Stimulated activated CD4-positive, alpha-beta T cell treated with anti-CD3 and anti-CD28 coated beads, Interleukin-4, amount 100 ng/mL, for 1 hour (primary cell): ENCODE measurements around the gene MBP.

Experiments used
- DNase-seq: peaks from one replicate; pipeline ENCODE4 v3.0.0-alpha.2; 2020

Gene MBP

DNA sequence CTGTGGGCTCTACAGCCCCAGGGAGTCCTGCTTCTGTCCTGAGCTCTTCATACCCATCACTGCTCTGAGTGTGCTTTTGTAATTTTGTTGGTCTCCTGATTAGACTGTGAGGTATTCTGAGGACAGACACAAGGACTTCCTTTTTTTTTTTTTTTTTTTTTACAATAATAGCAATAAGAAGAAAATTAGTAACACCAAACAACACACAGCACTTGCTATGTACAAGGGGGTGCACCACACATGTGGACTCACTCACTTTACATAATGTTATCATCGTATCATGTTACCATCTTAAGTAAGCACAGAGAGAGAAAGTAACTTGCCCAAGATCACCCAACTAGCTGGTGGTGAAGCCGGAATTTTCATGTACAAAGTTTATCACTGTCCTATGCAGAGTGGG lies 34.6 kb downstream of the MBP start:
- DNase-seq: no peak

DNA sequence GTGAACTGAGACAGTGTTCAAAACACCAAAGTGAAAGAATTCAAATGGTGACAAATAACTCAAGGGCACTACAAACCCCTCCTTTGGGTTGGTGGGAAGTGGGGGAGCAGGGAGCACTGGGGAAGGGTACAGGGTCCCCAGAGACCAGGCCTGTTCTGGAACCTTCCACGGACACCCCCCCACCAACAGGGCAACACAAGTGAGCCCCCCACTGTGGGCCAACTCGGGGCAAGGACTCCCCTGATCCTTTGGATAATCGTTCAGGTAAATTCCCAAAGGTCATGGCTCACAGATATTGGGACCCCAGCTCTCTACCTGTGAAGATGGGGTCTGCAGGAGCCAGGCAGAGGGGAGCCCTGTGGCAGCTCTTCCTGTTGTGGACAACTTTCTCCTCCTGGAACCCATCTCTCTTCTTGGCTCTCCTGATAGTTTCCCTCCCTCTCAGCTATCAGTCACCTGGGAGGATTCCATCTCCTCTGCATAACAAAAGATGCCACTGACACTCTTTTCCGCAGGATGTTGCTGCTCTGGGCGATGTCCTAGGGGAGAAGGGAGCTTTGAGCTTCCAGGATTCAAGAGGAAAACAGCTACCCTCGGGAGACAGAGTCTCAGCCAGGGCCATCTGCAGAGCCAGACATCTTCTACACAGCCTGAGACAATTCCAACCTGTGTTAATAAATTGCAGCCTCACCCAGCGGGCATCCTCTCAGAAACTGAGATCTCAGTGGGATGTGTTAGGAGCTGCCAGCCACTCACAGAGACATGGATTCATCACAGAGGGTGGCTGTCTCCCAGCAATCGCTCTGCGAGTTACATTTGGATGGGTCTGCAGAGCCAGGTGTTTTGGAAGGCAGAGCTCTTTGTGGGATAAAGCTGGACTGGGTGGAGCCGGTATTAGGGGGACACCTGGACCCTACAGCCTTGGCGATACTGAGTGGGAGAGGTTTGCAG lies 35.4 kb downstream of the MBP start:
- no peak for DNase-seq

DNA sequence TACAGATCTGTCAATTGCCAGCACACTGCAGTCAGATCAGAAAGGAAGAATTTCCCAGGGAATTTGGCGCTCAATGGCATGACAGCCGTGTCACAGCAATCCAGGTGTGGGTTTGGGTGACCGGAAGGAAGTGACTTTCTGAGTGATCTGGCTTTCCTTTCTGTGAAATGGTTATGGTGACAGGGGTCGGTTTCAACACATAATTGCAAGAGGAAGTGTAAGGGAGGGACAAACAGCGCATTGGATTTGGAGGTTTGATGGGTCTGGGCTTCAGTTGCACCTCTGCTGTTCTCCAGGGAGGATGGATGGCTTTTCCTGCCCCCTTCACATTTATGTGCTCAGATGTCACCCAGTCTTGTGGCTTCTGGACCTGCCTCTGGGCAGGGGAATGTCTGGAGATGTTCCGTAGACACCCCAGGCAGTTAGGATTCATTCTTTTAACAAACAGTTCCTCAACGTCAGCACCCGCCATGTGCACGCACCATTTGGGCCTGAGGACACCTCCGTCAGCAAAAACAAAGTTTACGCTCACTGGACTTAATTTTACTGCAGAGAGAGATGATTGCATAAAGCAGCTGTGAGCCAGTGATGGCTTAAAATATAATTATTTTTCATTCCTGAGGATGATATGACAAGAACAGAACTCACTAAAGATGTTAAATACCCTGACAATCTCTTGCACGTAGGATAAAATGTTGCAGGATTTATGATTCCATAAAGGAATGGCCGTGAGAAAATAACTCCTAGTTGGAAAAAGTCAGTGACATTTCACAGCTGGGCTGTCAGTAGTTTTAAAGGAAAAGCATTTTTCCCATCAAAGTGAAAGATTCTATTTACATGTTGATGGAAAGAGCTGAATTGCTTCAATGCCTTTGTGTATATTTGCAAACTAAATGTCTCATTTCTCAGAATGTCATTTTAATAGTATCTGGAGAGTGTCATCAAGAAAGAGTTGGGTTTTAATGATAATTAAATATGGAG lies 36.9 kb downstream of the MBP start:
- DNase-seq: no peak

DNA sequence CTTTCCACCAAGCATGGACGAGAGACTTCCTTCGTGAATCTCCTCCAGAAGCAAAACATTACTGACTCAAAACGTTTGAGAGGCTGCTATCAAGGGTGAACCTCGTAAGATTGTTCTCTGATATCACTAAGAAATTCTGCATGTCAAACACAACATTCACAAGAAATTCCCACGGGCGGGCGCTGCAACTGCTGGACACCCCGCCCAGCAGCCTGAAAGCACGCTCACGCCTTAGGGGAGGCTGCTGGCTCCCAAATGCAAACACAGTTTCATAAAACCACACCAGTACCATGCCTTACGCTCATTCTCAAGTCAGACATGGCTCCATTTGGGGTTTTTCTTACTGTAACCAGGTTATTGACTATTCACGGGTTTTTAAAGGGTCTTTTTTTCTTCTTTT lies 39.0 kb downstream of the MBP start:
- DNase-seq: no peak

DNA sequence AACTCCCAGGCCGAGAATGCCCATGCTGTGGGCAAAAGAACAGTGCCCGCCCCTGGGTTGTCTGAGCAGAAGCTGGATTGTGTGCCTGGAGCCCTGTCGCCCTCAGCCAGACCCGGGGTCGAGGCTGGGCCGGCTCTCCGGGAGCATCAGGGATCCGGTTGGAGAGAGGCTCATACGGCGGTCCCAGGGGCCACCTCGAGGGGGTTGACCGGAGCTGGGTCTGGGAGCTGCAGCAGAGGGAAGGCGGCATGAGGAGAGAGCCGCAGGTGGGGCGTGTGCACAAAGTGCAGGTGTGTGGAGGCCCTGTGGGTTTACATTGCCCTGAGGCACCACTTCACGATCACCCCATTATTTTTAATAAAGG lies 39.5 kb downstream of the MBP start:
- no peak for DNase-seq

DNA sequence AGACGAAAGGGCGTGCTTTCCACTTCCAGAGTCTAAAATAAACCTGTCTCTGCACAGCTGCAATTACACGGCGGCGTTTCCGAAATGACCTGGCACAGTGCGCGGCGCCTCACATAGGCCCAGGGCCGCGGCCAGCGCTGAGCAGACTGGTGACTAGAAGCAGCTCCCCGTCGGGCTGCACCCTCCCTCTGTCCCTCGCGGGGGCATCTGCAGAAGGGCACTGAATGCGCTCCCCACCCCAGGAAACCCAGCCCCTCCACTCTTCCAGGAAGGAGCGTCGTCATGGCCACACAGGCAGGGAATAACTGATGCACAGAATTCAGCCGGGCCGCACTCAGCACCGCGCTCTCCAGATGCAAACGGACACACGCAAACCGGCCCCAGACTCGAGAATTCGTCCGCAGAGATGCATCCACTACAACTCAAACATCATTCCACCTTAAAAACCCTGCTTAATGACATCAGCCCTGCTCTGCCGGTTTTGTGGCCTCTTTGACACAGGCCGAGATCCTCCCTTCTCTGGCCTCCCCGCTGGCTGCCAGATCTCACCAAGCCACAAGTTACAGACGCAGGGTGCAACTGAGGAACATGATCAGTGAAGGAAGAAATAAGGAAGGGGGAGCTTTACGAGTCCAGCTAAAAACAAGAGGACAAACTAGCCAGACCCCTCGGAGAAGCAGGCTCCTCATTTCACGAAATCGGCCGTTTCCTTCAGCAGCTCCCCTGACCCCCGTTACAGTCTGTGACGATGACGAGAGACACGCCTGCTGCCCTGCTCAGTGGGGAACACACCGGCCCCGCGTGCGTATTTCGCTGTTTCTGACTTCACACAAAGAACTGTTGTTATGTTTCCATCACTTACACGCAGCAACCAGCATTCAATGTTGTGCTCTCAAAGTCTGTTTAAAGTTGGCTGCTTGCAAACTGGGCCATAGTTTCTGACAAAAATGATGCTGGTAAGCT lies 40.2 kb downstream of the MBP start:
- DNase-seq: no peak

DNA sequence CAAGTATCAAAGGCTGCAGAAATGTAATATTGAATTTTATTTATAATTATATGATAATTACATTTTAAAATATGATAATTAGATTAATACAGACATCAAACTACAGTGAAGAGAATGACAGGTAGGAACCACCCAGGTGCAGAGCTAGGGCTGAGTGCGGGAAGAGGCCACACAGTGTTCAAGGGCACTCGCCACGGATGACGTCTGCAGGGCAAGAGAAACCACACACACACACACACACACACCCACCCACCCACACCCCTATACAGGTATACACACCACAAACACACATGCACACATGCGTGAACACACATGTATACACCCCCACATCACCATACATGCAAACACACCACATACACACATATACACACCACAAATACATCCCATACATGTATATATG lies 41.2 kb downstream of the MBP start:
- no peak for DNase-seq

DNA sequence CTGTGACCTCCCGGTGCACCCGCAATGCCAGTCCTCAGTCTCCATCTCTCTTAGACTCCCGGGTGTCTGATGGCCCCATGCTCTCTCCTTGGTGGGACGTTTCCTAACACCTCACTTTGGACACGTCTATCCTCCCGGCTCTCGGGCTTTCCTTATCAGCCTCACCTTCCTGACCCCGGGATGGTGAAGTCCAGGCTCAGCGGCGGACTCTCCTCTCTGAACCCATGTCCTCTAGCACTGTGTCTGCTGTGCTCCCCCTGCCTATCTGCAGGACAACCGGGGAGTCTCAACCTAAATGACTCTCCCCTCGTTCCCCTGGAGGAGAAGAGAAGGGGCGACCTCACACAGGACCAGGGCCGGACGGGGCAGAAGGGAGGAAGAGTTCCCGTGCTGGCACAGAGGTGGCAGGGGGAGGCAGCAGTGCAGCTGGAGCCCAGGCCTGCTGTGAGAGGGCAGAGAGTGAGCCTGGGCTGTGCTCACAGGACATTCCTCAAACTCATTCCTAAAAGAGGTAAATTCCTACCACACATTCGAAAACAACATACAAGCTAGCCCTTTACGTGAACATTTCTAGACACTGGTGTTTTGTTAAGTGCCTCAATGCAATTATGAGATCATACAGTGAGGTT lies 41.9 kb downstream of the MBP start:
- no peak for DNase-seq

DNA sequence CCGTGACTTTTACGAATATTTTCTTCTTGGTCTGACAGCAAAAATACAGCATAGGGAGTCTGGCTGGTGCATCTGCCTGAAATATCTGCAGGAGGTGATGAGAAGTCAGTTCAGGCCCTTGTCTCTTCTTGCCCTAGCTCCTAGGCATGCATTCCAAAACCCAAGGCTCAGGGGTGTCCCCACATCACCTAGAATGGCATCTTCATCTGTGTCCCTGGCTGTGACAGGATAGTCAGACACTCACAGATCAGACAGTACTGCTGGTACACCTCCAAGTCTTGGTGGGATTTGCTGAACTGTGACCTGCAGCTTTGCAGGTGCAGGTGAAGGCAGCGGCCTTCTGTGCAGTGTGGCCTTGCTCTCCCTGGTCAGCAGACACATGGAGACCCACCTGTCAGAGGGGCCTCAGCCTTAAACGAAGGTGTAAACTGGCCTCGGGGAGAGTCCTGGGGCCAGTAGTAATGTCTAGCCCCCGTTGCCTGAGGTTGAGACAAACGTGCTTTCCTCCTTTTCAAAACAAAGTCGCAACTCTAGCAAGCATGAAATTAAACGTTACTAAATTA lies 42.8 kb downstream of the MBP start:
- no peak for DNase-seq

DNA sequence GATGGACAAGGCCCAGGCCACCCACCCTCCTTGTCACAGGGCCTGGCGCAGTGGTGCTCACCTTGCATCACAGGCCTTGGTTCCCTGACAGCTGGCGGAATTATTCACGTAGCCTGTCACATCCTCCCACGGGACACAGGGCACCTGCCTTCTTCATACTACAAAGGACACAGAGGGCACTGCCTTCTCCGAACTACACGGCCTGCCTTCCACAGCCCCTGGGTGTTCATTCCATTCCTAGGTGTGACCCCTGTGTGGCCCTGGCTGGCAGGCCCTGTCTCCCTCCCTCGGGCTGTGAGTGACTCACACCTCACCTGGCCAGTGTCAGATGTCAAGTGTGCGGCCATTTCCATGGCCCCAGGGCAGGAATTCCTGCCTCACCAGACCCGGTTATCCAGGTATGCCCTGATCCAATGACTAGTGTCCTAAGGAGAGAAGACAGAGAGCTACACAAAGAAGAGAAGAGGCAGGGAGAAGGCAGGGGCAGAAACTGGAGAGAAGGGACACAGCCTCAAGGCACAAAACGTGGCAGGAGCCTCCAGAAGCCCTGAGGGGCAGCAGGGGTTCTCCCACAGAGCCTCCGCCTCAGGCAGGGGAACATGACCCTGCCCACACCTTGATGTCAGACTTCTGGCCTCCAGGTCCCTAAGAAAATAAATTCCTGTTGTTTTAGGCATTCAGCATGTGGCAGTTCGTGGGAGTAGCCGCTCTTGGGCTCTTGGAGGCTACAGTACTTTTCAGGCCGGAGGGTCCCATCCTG lies 43.4 kb downstream of the MBP start:
- no peak for DNase-seq

DNA sequence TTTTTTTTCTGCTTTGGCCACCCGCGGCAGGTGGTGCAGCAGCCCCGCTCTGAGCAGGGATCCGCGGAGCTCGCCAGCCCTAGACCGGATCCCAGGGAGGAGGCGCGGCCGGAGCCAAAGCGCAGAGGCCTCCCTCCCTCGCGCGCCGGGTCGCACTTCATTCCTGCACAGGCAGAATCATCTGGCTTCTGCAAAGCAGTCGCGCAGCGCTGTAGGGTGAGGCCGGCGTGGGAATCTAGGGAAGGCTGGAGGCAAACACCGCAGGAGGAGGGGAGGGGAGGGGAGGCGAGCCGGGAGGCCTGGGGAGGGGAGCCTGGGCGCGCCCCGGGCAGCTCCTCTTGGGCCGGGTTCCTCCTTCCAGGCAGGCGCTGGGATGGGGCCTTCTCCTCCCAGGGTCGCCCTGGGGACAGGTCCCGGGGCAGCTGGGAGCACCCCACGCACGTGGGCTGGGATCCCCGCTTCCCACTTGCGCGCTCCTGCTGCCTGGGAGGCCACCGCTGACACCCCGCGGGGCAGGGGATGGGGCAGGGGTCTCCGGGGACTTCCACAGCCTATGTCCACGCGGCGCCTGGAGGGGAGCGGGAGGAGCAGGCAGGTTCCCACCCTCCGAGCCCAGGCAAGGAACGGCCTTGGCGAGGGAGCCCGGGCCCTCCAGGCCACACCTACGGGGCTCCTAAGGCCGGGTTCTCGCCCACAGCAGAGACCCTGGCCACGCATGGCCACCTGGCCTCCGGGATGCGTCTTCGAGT lies 45.0 kb downstream of the MBP start:
- no peak for DNase-seq

DNA sequence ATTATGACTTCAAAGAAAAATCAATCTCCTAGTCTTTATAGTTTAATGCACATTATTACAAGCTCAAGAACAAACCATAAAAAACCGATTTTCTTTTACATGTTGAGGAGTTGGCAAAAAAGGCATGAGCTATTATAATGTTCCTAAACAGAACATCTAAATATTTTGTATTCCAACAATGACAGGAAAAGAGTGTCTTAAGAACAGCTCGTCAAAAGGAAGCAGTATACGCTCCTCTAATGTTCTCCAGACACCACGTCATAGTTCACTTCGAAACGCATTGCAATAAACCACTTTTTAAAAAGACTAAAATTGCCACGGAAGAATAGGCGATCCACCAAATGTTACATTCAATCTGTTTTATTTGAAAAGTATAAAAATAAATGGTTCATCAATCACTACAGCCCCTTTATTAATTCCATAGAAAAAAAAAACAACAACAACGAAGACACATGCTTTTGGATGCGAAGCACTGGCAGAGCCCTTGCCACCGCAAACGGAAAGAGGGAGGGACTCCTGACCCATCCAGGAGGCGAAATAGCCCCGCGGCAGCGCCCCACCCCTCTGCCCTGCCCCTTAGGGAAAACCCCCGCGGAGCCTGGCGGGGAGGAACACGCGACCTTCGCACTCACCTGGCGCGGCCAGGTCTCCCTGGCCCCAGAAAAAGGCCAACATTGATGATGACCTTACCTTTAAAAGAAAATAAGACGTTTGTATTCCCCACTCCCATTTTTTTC lies 45.8 kb downstream of the MBP start:
- no peak for DNase-seq

DNA sequence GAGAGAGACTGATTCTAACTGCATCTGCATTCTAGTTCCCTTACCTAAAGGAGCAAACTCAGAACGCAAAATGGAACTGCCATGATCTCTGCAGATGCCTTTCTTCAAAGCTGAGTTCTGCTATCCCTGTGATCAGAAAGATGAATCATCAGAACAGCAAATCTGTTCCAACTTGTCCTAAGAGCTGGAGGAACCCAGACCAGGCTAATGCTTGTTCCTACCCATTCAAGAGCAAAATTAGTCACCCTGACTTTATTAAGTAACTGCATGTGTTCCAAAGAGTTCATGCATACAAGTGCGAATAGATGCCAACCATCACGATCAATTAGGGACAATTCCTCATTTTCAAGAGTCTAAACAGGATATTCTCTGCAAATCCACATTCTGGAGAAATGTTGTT lies 46.5 kb downstream of the MBP start:
- no peak for DNase-seq

DNA sequence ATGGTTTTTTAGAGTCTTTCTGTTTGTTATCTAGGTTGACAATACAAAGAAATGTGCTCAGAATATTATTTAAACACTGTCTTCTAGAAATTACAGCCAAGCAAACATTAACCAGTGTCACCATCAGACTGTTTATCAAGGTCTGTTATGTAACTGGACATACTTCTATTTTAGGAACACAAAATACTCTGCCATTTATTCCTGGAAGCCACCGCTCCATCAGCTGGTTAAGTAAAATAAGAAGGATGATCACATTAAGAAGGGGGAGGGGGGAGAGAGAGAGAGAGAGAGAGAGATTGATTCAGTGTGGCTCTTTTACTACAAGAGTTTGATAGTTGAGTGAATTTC lies 47.9 kb downstream of the MBP start:
- no peak for DNase-seq

DNA sequence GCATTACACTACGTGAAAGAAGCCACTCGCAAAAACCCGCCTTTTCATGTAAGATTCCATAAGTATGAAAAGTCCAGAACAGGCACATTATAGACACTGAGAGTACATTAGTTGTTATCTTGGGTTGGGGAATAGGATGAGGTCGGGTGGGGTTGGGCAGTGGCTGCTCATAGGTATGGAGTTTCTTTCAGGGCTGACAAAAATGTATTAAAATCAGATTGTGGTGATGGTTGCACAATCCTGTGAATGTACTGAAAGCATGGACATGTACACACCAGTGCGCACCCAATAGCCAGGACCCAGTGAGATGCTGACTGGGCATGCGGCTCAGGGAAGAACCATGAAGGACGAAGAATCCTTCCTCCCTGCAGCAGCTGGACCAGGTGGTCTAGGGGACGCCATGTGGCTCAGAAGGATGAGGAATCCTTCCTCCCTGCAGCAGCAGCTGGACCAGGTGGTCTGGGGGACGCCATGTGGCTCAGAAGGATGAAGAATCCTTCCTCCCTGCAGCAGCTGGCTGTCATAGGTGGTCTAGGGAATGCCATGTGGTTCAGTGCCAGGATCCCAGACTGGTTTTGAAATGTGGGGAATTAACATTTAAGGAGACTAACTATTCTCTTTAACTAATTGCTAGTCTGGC lies 50.1 kb downstream of the MBP start:
- no peak for DNase-seq

DNA sequence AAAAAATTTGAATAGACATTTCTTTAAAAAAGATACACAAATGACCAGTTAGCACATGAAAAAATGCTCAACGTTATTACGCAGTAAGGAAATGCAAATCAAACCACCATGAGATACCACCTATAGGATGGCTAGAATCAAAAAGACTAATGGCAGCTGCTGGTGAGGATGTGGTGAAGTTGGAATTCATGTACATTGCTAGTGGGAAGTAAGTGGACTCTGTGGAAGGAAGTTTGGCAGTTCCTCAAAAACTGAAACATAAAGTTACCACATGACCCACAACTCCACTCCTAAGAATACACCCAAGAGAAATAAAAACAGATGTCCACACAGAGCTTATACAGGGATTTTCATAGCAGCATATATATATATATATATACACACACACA lies 51.2 kb downstream of the MBP start:
- no peak for DNase-seq

DNA sequence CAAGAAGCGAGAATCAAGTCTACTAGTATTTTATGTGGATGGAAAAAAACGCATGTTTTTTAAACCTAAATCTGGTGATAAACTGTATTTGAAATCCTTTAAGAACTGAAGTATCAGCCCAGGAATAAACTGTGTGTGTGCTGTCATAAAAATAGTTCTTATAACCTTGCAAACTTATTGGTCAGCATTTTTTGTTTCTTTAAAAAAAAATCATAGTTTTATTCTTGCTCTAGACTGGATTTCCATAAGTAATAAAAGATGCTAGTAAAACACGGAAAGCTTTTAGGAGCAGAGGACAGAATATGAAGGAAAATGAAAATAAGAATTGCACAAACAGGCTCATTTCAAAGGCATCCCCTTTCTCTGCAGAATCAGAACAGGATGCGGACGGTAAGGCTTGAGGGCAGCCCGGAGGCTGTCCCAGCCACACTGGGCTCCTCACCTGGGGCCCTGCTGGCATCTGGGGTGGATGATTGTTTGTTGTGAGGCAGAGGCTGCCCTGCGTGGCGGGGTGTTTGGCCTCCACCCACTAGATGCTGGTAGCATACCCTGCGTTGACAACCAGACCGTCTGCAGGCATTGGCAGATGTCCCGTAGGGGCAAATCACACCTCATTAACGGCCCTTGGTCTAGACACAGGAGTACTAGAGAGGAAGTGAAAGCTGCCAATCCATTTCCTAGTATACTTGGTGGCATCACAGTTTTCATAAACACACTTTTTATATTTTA lies 52.5 kb downstream of the MBP start:
- DNase-seq: no peak

DNA sequence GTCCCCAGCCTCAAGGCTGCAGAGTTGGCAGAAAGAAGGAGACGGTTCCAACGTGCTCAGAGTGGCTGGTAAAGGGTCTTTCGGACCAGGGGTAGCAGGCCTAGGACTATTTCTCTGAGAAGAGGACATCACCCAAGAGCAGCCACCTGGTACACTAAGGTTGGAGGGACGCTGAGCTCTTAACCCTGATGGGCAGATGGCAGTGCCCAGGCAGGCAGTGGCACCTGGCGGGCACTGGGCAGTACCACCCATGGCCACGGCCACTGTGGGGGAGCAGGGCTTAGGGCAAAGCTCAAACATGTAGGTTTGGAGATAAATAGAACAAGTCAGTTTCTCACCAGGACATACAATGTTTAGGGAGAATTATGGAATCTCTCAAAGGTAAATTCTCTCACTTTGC lies 53.5 kb downstream of the MBP start:
- DNase-seq: no peak

DNA sequence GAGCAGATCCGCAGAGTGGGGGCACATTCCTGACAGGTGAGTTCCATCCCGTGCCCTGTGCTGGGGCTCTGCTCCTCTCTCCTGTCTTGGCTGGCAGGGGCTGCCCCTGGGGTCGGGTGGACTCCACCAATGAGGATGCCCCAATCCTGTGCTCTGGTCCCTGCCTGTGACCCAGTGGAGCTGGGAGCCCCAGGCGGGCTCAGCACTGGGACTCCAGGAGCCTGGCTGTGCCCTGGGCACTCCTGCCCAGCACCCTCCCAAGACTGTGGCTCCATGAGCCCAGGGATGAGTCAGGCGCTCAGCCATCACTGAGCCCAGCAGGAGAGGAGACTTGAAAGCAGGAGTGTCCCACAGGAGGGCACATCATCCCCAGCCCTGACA lies 53.9 kb downstream of the MBP start:
- DNase-seq: no peak
